ENCODE data around the gene DMAC2.

GRCh38 chr19:41439441-41440222, at the start of gene DMAC2:
- peak in 5 of 6 experiments; percentile 23 to 66 (median 52) for TF ChIP-seq CTCF (IDR thresholded peaks at IDR 0.05)
- peak in 1 of 2 donors; percentile 74 for TF ChIP-seq POLR2A (IDR thresholded peaks at IDR 0.05)
